NCI-H128 (cell line): ENCODE measurements around the gene UVSSA.
"Not testable (repeated sequence)": the region's sequence is repeated elsewhere in the genome, so short reads cannot be mapped to it uniquely, and the experiment has no call there.

ENCODE experiments used
- DNase-seq: peaks from one replicate; lab custom pipeline; 2025; ENCODE audit not compliant: unreplicated experiment; lab: John Stamatoyannopoulos, UW

Gene UVSSA

GRCh38 chr4:1375761-1376322 lies 28.8 kb downstream of the UVSSA start:
- no peak for DNase-seq

GRCh38 chr4:1376391-1376840 lies 29.4 kb downstream of the UVSSA start:
- DNase-seq: no peak

GRCh38 chr4:1376841-1377605 lies 30.0 kb downstream of the UVSSA start:
- no peak for DNase-seq

GRCh38 chr4:1377606-1378261 lies 30.7 kb downstream of the UVSSA start:
- no peak for DNase-seq

GRCh38 chr4:1378559-1379231 lies 31.7 kb downstream of the UVSSA start:
- no peak for DNase-seq

- DNase-seq: no peak
Observed at GRCh38 chr4:1379351-1379781, 32.4 kb downstream of the UVSSA start.

GRCh38 chr4:1379801-1380331 lies 32.9 kb downstream of the UVSSA start:
- no peak for DNase-seq

GRCh38 chr4:1380368-1381151 lies 33.6 kb downstream of the UVSSA start:
- DNase-seq: no peak

GRCh38 chr4:1381181-1381621 lies 34.2 kb downstream of the UVSSA start:
- DNase-seq: no peak

GRCh38 chr4:1381944-1382541 lies 35.0 kb downstream of the UVSSA start:
- DNase-seq: no peak

GRCh38 chr4:1382776-1383727 lies 36.0 kb downstream of the UVSSA start:
- no peak for DNase-seq

- no peak for DNase-seq
Observed at GRCh38 chr4:1383728-1384591, 37.0 kb downstream of the UVSSA start.

- DNase-seq: no peak
Observed at GRCh38 chr4:1384675-1385372, 37.8 kb downstream of the UVSSA start.

GRCh38 chr4:1385373-1386340 lies 38.6 kb downstream of the UVSSA start:
- DNase-seq: no peak

- DNase-seq: not testable (repeated sequence)
Observed at GRCh38 chr4:1393363-1393762, 46.4 kb downstream of the UVSSA start.

GRCh38 chr4:1393866-1394265 lies 46.9 kb downstream of the UVSSA start:
- DNase-seq: no peak
